Measurements from ENCODE around the gene UCMA. TPM values are rescaled to one million over a fixed set of nuclear protein-coding genes. Genes with fewer than 3 reads are reported as not detected.

Gene UCMA
- total and polyA plus RNA-seq, 2 of the 4 experiments (the other 2 are of a cell fraction) = not detected

DNA sequence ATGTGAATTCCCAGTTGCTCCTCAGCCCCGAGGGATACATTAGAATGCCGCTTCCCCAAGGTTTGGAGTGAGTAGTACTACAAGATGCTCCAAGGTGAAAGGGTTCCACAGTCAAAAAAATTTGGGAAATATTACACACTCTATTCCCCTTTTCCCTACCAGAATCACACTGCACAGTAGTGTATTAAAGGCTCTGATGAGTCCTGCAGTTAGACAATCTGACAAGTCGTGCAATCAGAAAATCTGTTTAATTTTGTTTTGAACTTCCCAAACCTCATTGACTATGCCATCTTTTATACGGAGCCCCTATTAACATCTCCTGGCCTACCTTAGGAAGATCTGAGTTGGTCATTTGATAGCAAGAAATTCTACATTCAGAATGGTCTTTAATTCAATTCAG lies 13.6 kb upstream of the UCMA start:
- intact Hi-C loops (cut with micrococcal nuclease) (no loop called here), dilution Hi-C loops (cut with HindIII; ENCODE audit: low sequenced_read_pairs, unreplicated experiment) (no loop called here), in situ Hi-C loops (cut with MboI; ENCODE audit: low sequenced_read_pairs) (no loop called here)
- TF ChIP-seq, protein P1, sequence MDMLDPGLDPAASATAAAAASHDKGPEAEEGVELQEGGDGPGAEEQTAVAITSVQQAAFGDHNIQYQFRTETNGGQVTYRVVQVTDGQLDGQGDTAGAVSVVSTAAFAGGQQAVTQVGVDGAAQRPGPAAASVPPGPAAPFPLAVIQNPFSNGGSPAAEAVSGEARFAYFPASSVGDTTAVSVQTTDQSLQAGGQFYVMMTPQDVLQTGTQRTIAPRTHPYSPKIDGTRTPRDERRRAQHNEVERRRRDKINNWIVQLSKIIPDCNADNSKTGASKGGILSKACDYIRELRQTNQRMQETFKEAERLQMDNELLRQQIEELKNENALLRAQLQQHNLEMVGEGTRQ (IDR thresholded peaks at IDR 0.05; ENCODE audit: low read depth, low read length) = no peak
- TF ChIP-seq MAFK (IDR thresholded peaks at IDR 0.05; ENCODE audit: low read depth, low read length) (no peak), POLR2A (IDR thresholded peaks at IDR 0.05; ENCODE audit: low read depth, low read length) (no peak), NFE2L2 (IDR thresholded peaks at IDR 0.05; ENCODE audit: low read depth, low read length) (no peak), CHD1 (IDR thresholded peaks at IDR 0.05; ENCODE audit: low read depth, low read length) (no peak), SMC3 (IDR thresholded peaks at IDR 0.05; ENCODE audit: low read depth, low read length) (no peak), RAD21 (IDR thresholded peaks at IDR 0.05; ENCODE audit: low read length) (no peak), RFX5 (IDR thresholded peaks at IDR 0.05; ENCODE audit: low read depth, low read length) (no peak), CEBPB (IDR thresholded peaks at IDR 0.05; ENCODE audit: low read depth, low read length) (no peak)
- TF ChIP-seq, protein P2, sequence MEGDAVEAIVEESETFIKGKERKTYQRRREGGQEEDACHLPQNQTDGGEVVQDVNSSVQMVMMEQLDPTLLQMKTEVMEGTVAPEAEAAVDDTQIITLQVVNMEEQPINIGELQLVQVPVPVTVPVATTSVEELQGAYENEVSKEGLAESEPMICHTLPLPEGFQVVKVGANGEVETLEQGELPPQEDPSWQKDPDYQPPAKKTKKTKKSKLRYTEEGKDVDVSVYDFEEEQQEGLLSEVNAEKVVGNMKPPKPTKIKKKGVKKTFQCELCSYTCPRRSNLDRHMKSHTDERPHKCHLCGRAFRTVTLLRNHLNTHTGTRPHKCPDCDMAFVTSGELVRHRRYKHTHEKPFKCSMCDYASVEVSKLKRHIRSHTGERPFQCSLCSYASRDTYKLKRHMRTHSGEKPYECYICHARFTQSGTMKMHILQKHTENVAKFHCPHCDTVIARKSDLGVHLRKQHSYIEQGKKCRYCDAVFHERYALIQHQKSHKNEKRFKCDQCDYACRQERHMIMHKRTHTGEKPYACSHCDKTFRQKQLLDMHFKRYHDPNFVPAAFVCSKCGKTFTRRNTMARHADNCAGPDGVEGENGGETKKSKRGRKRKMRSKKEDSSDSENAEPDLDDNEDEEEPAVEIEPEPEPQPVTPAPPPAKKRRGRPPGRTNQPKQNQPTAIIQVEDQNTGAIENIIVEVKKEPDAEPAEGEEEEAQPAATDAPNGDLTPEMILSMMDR (conservative IDR thresholded peaks at IDR 0.05; ENCODE audit: low read depth, low read length) = no peak
- TF ChIP-seq, protein P3, sequence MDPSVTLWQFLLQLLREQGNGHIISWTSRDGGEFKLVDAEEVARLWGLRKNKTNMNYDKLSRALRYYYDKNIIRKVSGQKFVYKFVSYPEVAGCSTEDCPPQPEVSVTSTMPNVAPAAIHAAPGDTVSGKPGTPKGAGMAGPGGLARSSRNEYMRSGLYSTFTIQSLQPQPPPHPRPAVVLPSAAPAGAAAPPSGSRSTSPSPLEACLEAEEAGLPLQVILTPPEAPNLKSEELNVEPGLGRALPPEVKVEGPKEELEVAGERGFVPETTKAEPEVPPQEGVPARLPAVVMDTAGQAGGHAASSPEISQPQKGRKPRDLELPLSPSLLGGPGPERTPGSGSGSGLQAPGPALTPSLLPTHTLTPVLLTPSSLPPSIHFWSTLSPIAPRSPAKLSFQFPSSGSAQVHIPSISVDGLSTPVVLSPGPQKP (IDR thresholded peaks at IDR 0.05; ENCODE audit: borderline replicate concordance, low read depth, low read length) = no peak
- Histone ChIP-seq H3K4me3 (ENCODE audit: insufficient read depth, low read depth, low read length) (no peak overlapping the region), H3K23ac (ENCODE audit: low read depth, low read length) (no peak overlapping the region), H2AK5ac (ENCODE audit: low read depth, low read length) (no peak overlapping the region), H2BK15ac (ENCODE audit: low read depth, low read length) (no peak overlapping the region), H4K91ac (ENCODE audit: insufficient read depth, low read depth, low read length) (no peak overlapping the region), H3K27me3 (ENCODE audit: control insufficient read depth, insufficient read depth, low read length) (peaks cover 6% of the 10 kb centered on the region), H2BK20ac (ENCODE audit: low read depth, low read length) (no peak overlapping the region), H3K9me1 (ENCODE audit: insufficient read depth, low read length) (no peaks in the 10 kb centered on the region), H3K4me2 (ENCODE audit: low read depth, low read length) (no peak overlapping the region), H3K79me1 (ENCODE audit: low read depth in 1 of 2, low read length in 2 of 2) (no peaks in the 10 kb centered on the region), H3K9ac (ENCODE audit: low read depth, low read length) (no peak overlapping the region), H2BK5ac (ENCODE audit: low read depth, low read length, poor library complexity, severe bottlenecking) (no peak overlapping the region), H2AFZ (replicated peaks; ENCODE audit: low read length, poor library complexity) (no peak overlapping the region), H4K5ac (ENCODE audit: low read depth, low read length) (no peak overlapping the region), H4K20me1 (ENCODE audit: insufficient read depth, low read length) (no peaks in the 10 kb centered on the region), H3K36me3 (ENCODE audit: control insufficient read depth, insufficient read depth, low read length) (no peaks in the 10 kb centered on the region), H3K4me1 (ENCODE audit: control insufficient read depth, insufficient read depth, low read length) (no peaks in the 10 kb centered on the region), H3K4ac (ENCODE audit: low read depth, low read length) (no peak overlapping the region), H3K14ac (replicated peaks; ENCODE audit: low read depth, low read length) (no peak overlapping the region), H3K56ac (ENCODE audit: extremely low read depth, insufficient read depth, low read length) (no peak overlapping the region), H3K9me3 (ENCODE audit: control insufficient read depth, insufficient read depth, low read length) (no peaks in the 10 kb centered on the region), H4K8ac (ENCODE audit: low read depth in 2 of 2, low read length in 2 of 2) (no peak overlapping the region), H3K18ac (ENCODE audit: low read depth, low read length) (no peak overlapping the region), H2BK120ac (ENCODE audit: low read depth, low read length) (no peak overlapping the region), H2AK9ac (replicated peaks; ENCODE audit: low read depth, low read length, poor library complexity) (no peak overlapping the region), H3K27ac (ENCODE audit: insufficient read depth, low read length) (no peak overlapping the region)
- WGBS, 2 experiments (ENCODE audit: extremely low coverage in 2 of 2, insufficient read length in 1 of 2) = no CpG with 5 or more reads among the region's 4 CpGs
- ChIA-PET CTCF (interaction anchor here (0.5 kb wide), 1 partner anchor 87 kb away, joined by 3 read pairs; no protein-coding TSS in a partner anchor), POLR2A (ENCODE audit: unreplicated experiment) (no interaction called here)
- ATAC-seq (ENCODE audit: low read depth) (no peak), DNase-seq (no peak)
- BruUV-seq (replicated peaks) = no TSS peak
